ENCODE data around the gene SLC9A4.
"Not testable (repeated sequence)": the region's sequence is repeated elsewhere in the genome, so short reads cannot be mapped to it uniquely, and the experiment has no call there.

SLC9A4 gene

GRCh38 chr2:102550151-102550550 is 77.1 kb downstream of the SLC9A4 start:
- Histone ChIP-seq H3K4me1 (no peaks in the 10 kb centered on the region), H3K27me3 (no peaks in the 10 kb centered on the region), H3K36me3 (no peaks in the 10 kb centered on the region), H3K9me3 (no peaks in the 10 kb centered on the region), H3K4me3 (ENCODE audit: low read depth, low read length) (no peak overlapping the region)
- no peak for DNase-seq
- TF ChIP-seq CTCF (IDR thresholded peaks at IDR 0.05; ENCODE audit: low read depth, low read length) = no peak

DNA sequence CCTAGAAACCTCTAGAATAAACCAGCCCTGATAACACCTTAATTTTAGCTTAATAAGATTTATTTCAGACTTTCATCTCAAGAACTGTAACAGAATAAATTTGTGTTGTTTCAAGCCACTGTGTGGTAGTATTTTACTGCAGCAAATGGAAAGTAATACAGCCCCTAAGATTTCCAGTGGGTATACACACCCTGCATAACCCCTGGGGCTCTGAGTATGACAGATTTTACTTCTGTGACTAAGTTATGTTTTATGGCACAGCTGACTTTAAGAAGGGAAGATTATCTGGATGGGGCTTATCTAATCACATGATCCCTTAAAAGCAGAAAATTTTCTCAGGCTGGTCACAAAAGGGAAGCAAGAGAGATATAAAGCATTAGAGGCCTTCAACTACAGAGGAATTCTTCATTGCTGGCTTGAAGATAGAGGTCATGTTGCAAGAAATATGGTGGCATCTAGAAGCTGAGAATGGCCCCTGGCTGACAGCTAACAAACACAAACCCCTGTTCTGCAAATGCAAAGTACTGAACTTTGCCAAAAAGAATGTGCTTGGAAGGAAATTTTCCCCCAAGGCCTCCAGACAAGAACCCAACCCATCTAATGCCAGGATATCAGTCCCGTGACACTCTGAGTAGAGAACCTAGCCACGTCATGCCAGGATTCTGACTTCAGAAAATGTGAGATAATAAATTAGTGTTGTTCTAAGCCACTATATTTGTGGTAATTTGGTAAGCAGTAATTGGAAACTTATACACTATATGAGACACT is 78.5 kb downstream of the SLC9A4 start:
- H3K27me3 ChIP-seq = no peaks in the 10 kb centered on the region
- TF ChIP-seq CTCF (IDR thresholded peaks at IDR 0.05; ENCODE audit: low read depth, low read length) = no peak
- no peak for DNase-seq
- no peak overlapping the region for H3K4me3 ChIP-seq (ENCODE audit: low read depth, low read length)
- H3K36me3 ChIP-seq = no peaks in the 10 kb centered on the region
- H3K9me3 ChIP-seq = no peaks in the 10 kb centered on the region
- H3K4me1 ChIP-seq = no peaks in the 10 kb centered on the region

- no peak overlapping the region for H3K4me3 ChIP-seq (ENCODE audit: low read depth, low read length)
- H3K36me3 ChIP-seq = no peaks in the 10 kb centered on the region
- no peak for DNase-seq
- H3K27me3 ChIP-seq = no peaks in the 10 kb centered on the region
- H3K9me3 ChIP-seq = no peaks in the 10 kb centered on the region
- no peaks in the 10 kb centered on the region for H3K4me1 ChIP-seq
- no peak for TF ChIP-seq CTCF (IDR thresholded peaks at IDR 0.05; ENCODE audit: low read depth, low read length)
Observed at GRCh38 chr2:102553601-102554000, 80.6 kb downstream of the SLC9A4 start.

- no peak for DNase-seq
- Histone ChIP-seq H3K36me3 (no peaks in the 10 kb centered on the region), H3K4me1 (no peaks in the 10 kb centered on the region), H3K9me3 (no peaks in the 10 kb centered on the region), H3K4me3 (ENCODE audit: low read depth, low read length) (no peak overlapping the region), H3K27me3 (no peaks in the 10 kb centered on the region)
- TF ChIP-seq CTCF (IDR thresholded peaks at IDR 0.05; ENCODE audit: low read depth, low read length) = no peak
Observed at GRCh38 chr2:102558463-102558862, 85.4 kb downstream of the SLC9A4 start.

- not testable (repeated sequence) for DNase-seq; H3K4me3 ChIP-seq (ENCODE audit: low read depth, low read length); H3K36me3 ChIP-seq; H3K27me3 ChIP-seq; H3K9me3 ChIP-seq; H3K4me1 ChIP-seq
Observed at GRCh38 chr2:102562542-102562941, 89.5 kb downstream of the SLC9A4 start.

- no peak for TF ChIP-seq CTCF (IDR thresholded peaks at IDR 0.05; ENCODE audit: low read depth, low read length)
- Histone ChIP-seq H3K27me3 (no peaks in the 10 kb centered on the region), H3K36me3 (no peaks in the 10 kb centered on the region), H3K4me3 (ENCODE audit: low read depth, low read length) (no peak overlapping the region), H3K9me3 (no peaks in the 10 kb centered on the region), H3K4me1 (no peaks in the 10 kb centered on the region)
- DNase-seq = no peak
Observed at GRCh38 chr2:102575888-102576287, 102.9 kb downstream of the SLC9A4 start.
